Epidermal melanocyte (primary cell): ENCODE measurements around the gene CRISPLD2.

Experiments
- DNase-seq: peaks from one replicate; pipeline ENCODE4 v3.0.0; 2011; ENCODE audit warnings: low spot score; ENCODE audit not compliant: insufficient read length

CRISPLD2 gene

DNA sequence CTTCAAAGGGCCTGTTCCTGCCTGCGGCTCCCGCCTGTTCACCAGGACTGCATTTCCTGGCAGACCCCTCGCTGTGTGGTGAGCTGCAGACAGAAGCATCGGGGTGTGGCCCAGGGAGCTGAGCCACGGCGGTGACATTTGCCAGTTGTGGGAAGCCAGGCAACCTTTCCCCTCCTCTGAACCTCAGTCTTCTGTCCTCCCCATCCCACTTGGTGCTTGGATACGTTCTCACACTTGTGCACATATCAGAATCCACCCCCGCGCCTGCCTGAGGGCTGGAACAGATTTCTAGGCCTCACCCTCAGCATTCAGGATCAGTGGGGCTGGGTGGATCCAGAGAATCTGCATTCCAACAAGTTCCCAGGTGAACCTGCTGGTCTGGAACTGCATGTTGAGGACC lies 63.5 kb downstream of the CRISPLD2 start:
- DNase-seq: no peak

DNA sequence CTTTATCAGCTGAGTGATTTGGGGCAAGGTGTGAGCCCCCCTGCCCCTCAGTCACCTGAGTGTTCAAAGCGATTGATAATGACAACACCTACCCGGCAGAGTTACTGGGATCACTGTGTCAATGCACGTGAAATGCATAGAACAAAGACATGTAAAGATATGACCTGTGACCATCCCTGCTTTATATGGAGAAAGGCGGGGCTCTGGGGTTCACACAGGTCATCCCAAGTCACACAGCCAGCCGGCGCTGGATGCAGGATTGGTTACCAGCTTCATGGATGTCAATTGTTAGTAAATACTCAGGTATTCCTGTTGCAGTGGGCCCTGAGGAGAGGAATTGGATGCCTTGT lies 64.4 kb downstream of the CRISPLD2 start:
- DNase-seq: no peak

DNA sequence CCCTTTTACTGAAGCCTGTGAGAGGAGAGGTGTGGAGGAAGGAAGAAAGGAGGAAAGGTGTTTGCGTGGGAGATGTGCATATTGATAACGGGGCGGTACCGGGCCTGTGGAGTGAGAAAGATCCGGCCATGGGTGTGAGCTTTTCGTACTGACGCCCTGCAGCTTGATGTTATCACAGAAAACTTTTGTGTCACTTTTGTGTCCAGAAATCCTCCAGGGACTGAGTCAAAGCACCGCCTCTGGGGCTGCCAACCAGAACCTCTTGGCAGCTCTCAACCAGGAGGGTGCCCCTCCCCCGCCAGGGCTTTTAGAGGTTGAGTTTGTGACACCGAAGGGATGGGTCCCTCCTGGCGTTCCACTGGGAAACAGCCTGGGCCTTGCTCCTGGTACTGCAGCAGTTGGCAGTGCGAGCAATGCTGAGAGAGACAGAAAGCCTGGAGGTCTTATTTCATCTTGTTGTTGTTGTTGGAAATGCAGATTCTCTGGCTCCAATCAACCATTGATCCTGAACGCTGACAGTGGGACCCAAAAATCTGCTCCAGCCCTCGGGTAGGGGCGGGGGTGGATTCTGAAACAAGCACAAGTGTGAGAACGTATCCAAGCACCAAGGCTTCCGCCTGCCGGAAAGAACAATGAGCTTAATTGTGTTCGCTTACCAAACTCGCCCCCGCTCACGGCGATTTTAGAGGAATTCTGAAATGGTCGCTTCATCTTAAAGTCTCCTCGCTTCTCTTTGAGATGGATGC lies 65.0 kb downstream of the CRISPLD2 start:
- DNase-seq: peak; percentile 60

DNA sequence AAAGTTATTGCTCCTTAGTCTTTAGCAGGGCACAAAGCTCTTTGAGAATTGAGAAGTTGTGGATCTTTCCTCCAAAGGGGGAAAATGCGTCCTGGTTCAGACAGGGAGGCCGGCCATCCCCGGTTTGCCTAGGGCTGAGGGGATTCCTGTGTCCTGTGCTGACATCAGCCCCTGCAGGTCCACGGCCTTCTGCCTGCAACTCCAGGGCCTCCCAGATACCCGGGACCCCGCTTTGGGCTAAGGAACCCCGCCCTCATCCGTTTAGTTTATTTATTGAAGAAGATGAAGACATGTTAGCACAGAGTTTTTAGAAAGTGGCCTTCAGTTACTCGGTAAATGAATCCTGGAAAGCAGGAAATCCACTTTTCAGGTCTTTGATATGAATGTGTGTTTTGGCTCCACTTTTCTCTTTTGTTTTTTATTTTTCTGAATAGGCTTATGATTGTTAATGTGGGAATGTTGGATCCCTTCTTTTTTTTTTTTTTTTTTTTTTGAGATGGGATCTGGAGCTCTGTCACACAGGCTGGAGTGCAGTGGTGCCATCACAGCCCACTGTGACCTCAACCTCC lies 65.6 kb downstream of the CRISPLD2 start:
- DNase-seq: no peak

DNA sequence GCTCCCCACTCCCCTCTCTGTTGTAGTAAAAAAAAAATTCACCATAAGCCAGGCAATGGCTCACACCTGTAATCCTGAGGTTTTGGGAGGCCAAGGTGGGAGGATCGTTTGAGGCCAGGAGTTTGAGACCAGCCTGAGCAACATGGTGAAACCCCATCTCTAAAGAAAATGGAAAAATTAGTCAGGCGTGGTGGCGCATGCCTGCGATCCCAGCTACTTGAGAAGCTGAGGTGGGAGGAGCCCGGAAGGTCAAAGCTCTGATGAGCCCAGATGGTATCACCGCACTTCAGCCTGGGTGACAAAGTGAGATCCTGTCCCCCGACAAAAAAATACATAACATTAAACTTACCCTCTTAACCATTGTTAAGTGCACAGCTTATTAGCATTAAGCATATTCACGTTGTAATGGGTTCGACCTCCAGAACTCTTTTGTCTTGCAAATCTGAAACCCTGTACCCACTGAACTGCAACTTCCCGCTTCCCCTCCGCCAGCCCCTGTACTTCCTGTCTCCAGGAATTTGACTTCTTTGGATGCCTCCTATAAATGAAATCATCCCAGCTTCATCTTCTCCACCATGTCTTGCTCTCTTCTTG lies 66.8 kb downstream of the CRISPLD2 start:
- no peak for DNase-seq

DNA sequence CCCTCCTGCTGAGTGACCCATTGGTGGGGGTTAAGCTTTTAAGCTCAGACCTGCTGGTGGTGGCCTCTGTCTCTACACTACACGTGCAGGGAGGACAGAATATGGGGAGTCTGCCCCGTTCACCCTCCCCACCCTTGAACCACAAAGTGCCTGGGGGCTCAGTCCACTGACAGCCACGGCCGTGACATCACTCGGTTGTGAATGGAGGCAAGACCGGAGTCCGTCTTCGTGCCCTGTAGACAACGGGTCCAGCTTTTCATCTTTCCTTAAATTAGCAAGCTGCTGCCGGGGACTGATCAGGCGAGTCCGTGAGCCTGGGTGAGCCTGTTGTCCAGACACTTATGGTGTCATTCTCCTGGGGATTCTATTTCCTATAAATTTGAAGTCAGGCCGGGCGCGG lies 67.4 kb downstream of the CRISPLD2 start:
- no peak for DNase-seq

DNA sequence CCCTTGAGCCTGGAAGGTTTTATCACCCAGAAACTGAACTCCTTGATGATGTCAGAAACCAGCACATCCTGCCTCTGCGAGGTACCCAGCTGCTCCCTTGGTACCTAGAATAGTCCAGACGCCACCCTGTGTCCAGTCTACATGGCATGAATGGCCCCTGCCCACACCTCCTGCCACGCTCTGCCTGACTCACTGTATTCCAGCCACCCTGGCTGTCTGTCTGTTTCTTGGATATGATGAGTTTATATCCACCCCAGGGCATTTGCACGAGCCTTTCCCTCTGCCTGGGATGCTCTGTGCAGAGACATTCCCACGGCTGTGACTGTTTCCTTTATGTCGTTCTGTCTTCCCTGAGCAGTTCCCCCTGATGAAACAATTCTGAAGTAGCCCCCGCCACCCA lies 68.7 kb downstream of the CRISPLD2 start:
- no peak for DNase-seq

DNA sequence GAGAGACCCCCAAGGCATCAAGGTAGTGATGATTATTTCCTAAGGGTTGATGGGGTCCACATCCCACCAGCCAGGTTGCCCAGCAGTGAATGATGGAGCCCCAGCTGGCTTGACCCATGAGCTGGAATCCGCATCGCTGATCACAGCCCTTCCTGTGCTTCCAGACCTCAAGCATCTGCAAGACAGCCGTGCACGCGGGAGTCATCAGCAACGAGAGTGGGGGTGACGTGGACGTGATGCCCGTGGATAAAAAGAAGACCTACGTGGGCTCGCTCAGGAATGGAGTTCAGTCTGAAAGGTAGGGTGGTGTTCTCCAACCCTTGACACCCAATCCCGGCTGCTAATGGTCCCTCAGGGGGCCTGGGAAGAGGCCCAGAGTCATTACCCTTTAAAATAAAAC lies 69.3 kb downstream of the CRISPLD2 start:
- DNase-seq: no peak

DNA sequence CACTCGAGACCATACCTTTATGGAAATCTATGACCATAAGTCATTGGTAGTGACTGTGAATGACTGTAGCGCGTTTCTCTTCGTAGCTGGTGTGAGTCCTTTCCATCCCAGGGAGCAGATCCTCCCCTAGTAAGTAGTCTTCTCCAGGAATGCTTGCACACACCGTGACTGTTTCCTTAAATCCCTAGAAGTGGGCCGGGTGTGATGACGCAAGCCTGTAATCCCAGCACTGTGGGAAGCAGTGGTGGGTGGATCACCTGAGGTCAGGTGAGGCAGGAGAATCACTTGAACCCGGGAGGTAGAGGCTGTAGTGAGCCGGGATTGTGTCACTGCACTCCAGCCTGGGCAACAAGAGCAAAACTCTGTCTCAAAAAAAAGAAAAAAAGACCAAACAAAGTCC lies 70.6 kb downstream of the CRISPLD2 start:
- DNase-seq: no peak

DNA sequence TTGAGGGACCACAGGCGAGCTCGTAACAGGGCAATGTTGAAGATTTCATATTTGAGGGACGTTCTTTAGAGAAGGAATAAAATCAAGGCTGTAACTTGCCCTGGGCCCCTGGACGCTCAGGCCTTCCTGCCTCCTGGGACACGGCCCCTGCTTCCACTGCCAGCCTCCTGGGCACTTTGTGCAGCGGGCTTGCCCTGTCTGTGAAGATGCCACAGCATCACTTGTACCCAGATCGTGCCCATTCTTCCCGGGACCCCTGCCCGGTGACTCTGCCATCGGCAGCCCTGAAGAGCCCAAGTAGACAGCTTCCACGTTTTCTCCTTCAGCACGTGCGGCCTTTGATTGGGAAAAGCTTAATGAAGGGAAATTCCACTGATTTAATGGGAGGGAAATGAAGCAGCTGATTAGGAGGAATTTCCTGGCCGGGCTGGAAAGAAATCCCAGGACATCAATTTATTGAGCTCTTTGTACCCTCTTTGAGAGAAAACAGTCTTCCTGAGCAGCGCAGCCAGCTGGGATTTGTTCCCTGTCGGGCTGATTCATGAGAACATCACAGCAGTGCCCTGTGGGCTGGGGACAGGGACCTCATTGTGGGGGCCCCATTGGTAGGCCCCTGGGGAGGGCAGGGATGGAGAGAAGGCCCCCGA lies 71.5 kb downstream of the CRISPLD2 start:
- DNase-seq: no peak

DNA sequence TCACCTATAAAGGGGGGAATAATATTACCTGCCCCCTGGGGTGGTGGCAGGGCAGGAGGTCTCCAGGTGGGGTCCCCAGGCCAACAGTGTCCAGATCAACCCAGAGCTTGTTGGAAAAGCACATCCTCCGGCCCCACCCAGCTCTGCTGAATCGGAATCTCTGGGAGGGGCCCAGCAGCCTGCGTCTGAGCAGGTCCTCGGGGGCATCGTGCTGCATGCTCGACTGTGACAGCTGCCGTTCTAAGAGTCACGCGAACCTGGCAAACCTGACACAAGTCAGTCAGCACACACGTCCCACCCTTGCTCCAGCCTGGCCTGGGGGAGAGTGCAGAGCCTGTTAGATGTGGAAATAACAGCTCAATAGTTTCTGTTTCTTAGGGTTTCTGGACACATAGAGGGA lies 72.3 kb downstream of the CRISPLD2 start:
- no peak for DNase-seq

DNA sequence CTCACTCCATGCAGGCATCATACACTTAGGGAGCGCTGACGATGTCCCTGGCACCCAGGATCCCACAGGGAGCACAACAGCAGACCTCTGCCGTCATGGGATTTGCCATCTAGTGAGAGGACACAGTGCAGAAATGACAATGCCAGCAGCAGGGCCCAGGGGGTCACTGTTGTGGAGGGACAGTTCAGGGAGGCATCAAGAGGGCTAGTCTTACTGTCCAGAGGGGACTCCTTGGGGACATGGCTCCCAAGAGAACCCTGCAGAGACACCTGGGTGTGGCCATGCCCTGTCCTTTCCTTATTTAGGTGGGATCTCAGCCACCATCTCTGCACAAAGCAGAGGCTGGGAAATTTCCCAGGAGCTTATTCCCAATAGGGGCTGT lies 73.7 kb downstream of the CRISPLD2 start:
- DNase-seq: no peak

DNA sequence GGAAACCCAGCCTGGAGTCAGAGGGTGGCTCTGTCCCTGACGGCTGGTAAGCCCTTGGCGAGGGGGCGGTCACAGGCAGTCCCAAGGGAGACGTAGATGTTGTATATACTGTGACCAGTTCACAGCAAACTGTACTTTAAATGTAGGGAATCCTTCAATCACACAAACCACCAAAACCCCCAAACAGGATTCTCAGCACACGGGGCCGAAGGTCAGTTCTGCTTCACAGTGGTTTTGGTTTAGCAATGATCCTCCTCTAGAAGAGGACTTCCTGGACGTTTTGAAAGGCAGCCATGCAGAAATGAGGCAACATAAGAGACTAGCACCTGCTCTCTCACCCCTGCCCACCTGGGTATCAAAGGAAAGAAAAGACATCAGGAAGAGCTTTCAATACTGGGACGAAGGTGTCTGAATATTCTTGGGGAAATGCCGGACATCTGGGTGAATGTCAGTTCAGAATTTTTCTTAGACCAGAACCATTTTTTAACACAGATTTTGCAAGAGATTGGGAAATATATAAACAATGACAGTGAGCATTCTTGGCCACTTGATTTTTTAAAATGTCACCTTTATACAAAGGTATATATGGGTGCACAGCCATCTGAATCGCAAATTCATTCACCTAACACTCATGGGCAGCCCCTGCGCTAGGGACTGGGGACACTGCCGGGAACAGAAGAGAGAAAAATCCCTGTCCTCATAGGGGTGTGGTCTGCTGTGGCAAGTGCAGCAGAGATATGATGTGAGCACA lies 74.2 kb downstream of the CRISPLD2 start:
- no peak for DNase-seq

DNA sequence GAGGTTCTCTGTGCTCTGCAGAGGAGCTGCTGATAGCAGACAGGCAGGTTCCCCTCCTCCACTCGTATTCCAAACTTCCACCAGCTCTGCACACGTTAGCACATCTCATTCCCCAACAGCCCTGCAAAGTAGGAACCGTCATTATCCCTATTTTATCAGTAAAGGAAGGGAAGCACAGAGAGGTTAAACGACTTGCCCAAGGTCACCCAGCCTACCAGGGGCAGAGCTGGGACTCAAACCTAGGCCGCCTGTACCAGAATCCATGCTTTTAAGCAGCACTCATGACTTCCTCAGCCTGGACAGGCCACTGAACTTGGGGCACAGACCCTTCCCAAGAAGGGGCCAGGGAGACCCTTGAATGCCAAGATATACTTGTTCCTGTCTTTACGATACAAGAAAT lies 75.2 kb downstream of the CRISPLD2 start:
- DNase-seq: no peak

DNA sequence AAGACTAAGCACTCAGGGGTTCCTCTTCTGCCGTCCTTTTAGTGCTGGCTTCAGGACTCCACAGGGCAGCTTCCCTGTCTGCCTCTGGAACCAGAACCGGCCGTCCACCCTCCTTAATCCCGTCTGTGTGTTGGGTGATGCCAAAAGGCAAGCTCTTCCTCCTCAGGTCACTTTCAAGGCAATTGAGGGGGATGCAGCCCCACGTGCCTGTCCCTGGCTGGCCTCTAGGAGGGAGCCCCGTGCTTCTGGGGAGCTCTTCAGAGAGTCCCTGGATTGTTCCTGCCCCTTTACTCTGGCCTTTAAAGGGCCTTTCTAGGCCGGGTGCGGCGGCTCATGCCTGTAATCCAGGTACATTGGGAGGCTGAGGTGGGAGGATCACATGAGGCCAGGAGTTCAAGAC lies 77.1 kb downstream of the CRISPLD2 start:
- DNase-seq: no peak

DNA sequence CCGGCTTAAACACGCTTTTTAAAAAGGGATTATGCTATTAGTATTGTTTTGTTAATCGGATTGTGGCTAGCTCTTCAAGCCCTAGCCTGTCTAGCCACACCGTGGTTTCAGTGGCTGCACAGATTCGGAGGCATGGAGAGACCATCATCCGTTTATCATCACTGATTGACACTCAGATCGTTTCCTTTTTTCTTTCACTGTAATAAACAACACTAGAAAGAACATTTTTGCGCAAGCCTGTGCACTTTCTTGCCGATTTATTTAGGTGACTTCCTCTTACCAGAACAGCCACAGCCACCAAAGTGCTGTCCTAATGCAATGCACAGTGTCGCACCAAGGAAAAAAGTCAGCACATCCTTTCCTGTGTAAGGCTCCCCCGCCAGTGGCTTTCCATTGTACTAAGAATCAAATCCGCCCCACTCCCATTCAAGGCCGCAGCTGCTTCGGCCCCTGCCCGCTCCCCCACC lies 78.2 kb downstream of the CRISPLD2 start:
- DNase-seq: no peak

DNA sequence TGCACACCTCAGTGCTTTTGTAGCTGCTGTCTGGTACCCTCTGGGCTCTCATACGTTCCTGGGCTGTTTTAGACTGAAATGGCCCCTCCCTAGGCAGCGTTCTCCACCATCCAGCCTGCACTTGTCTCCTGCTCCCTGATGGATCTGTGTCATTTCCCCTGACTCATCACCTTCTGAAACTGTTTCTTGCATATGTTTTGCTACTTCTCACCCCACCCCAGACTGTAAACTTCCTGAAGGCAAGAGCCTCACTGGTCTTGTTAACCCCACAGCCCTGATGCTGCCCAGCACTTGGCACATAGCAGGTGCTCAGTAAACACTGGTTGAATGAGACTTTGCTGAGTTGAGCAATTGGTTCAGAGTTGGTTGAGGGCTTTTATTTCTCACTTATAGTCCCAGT lies 78.7 kb downstream of the CRISPLD2 start:
- no peak for DNase-seq

DNA sequence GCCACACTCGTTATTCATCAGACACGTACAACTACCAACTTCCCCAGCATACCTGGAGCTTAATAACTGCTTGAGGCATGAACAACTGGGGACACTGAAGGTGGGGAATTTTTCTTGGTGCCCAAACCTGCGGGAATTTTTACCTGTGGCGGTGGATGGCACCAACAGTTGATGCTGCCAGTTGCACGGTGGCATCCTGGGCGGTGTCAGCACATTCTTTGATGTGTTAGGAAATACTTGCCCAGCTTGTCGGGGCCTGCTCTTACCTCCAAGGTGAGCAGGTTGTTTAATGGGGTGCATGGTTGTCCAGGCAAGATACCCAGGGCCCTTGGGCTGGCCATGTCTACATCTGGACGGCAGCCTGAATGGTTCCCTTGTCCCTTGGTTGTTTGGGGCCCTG lies 79.6 kb downstream of the CRISPLD2 start:
- no peak for DNase-seq

DNA sequence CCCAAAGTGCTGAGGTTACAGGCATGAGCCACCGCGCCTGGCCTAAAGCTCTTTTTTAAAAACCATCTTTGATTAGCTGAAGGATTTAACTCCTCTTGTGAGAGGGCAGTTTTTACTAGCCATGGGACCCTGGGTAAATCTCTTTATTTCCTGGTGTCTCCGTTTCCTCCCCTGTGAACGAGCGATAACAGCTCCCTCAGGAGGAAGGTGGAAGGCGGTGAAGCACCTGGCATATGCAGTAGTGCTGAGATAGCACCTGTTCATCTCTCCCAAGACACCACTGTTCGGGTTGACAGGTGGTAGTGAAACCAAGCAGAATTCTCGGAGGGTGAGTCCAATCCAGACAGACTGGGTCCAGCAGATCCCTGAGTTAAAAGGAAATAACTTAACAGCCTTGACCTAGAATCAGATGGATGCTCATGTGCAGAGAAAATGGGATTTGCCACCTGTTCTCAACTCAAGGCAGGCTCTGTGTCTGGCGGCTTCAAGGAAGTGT lies 86.2 kb downstream of the CRISPLD2 start:
- DNase-seq: no peak

DNA sequence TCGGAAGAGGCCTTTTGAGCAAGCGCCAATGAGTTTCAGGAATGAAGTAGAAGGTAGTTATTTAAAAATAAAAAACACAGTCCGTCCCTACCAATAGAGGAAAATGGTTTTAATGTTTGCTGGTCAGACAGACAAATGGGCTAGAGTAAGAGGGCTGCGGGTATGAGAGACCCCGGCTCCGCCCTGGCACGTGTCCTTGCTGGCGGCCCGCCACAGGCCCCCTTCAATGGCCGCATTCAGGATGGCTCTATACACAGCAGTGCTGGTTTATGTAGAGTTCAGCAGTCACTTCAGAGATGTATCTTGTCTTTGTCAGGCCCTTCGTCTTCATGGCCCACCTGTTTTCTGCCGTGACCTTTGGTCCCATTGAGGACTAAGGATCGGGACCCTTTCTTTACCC lies 87.3 kb downstream of the CRISPLD2 start:
- no peak for DNase-seq

DNA sequence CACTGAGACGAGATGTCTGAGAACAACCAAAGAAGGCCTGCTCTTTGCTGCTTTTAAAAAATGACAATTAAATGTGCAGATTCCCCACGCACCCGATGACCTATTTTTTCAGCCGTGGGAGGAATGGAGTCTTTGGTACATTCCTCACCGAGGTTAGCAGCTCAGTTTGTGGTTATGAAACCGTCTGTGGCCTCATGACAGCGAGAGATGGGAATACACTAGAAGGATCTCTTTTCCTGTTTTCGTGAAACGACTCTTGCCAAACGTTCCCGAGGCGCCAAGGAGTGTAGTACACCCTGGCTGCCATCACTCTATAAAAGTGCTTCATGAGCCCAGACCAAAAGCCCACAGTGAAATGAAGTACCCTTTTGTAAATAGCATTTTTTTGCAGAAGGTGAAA lies 87.8 kb downstream of the CRISPLD2 start:
- DNase-seq: no peak
